Measurements from ENCODE around the gene OR14K1. TPM values are rescaled to one million over a fixed set of nuclear protein-coding genes. Genes with fewer than 3 reads are reported as not detected.
"Not testable (repeated sequence)": the region's sequence is repeated elsewhere in the genome, so short reads cannot be mapped to it uniquely, and the experiment has no call there.

Gene OR14K1
- total RNA-seq, 2 donors from 2014 or later = not detected

DNA sequence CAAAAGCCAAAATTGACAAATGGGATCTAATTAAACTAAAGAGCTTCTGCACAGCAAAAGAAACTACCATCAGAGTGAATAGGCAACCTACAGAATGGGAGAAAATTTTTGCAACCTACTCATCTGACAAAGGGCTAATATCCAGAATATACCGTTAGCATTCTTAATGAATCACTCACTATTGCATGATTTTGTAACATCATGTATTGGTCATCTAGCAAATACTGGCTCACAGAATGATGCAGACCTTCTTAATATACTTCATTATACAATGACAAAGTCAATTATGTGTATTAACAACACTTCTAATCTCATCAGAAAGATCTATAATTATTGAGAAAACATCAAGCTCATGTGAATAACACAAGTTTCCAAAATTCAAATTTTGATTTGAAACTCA is 15.9 kb downstream of the OR14K1 start:
- not testable (repeated sequence) for H3K27me3 Mint-ChIP-seq (ENCODE audit: low read depth); H3K4me3 Mint-ChIP-seq; ATAC-seq (replicated peaks in 1 of 2); H3K4me1 Mint-ChIP-seq (ENCODE audit: low read depth); H3K27ac Mint-ChIP-seq; H3K36me3 Mint-ChIP-seq (ENCODE audit: insufficient read depth in 2 of 2); DNase-seq
- H3K9me3 Mint-ChIP-seq = peaks cover 4 to 10% of the 10 kb centered on the region in 2 donors

DNA sequence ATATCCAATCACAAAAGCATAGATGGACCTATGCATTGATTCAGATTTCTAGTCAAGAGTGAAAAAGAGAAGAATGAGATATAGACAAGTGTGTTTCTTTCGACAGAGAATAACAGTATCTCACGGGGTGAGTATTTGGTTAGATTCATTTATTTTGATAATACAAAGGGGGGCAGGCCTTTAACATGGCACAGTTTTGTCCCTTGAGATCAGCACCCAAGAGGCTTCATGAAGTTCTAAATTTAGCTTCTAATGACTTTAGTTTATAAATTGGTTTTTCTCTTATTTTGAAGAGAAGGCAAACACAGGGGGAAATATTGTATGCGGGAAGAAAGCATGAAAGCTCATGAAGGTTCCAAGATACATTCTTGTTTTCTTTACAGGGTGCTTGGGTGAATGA is 22.0 kb downstream of the OR14K1 start, which contains the start of gene OR1C1:
Gene OR1C1, minus strand, starts transcription at position 101 of the 400 bp plus-strand sequence. CDS start 2,150 bp downstream, outside the sequence.
- no peaks in the 10 kb centered on the region for H3K4me1 Mint-ChIP-seq (ENCODE audit: low read depth)
- H3K9me3 Mint-ChIP-seq = peaks cover 0 to 5% of the 10 kb centered on the region in 2 donors
- ATAC-seq (replicated peaks in 1 of 2) (no peak), DNase-seq (no peak)
- H3K36me3 Mint-ChIP-seq (ENCODE audit: insufficient read depth in 2 of 2) = no peaks in the 10 kb centered on the region
- H3K4me3 Mint-ChIP-seq = no peak within 1 kb of the TSS
- H3K27ac Mint-ChIP-seq = no peak within 1 kb of the TSS
- H3K27me3 Mint-ChIP-seq (ENCODE audit: low read depth) = no peaks in the 10 kb centered on the region

DNA sequence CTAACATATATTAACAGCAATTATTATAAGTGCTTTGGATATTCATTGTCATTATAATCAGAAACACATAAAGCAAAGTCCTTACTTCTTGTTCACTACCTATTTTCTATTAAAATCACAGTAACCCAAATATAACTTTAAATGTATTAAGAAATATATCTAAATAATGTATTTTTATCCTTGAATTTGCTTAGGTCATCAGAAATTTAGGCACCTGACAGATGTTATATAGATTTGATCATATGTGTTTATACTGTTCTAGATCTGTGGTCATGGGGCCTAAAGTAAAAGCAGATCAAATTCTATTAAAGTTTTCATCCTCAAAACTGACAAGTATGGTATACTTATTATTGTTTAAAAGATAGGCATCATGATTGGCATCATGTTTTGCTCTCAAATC is 31.2 kb downstream of the OR14K1 start:
- Mint-ChIP-seq H3K4me1 (ENCODE audit: low read depth) (no peaks in the 10 kb centered on the region), H3K9me3 (no peaks in the 10 kb centered on the region), H3K4me3 (no peak overlapping the region), H3K36me3 (ENCODE audit: insufficient read depth in 2 of 2) (no peaks in the 10 kb centered on the region), H3K27me3 (ENCODE audit: low read depth) (no peaks in the 10 kb centered on the region), H3K27ac (no peak overlapping the region)
- no peak for DNase-seq
- no peak for ATAC-seq (replicated peaks in 1 of 2)

Other genes with a start within 250 kb of the OR14K1 start
- gene OR2C3, start 202.2 kb upstream of the OR14K1 start, total RNA-seq = not detected
- gene GCSAML, start 189.5 kb upstream of the OR14K1 start, total RNA-seq = under 1 TPM; 0.14 to 0.16 TPM
- not detected for gene OR2G2, start 150.3 kb upstream of the OR14K1 start, total RNA-seq
- gene OR2G3, start 133.0 kb upstream of the OR14K1 start, total RNA-seq = not detected
- gene OR13G1, start 58.9 kb upstream of the OR14K1 start, total RNA-seq = not detected
- gene OR6F1, start 22.0 kb upstream of the OR14K1 start, total RNA-seq = not detected
- not detected for gene OR14A2, start 9.5 kb downstream of the OR14K1 start, total RNA-seq
- not detected for gene OR1C1, start 21.9 kb downstream of the OR14K1 start, total RNA-seq
- gene OR14A16, start 85.5 kb downstream of the OR14K1 start, total RNA-seq = not detected
- not detected for gene OR11L1, start 103.3 kb downstream of the OR14K1 start, total RNA-seq
- gene TRIM58, start 118.6 kb downstream of the OR14K1 start, total RNA-seq = under 1 TPM; 0.21 to 0.24 TPM
- not detected for gene OR2W3, start 157.0 kb downstream of the OR14K1 start, total RNA-seq
- gene OR2T8, start 181.6 kb downstream of the OR14K1 start, total RNA-seq = not detected
- gene OR2AJ1, start 186.3 kb downstream of the OR14K1 start, total RNA-seq = not detected
- not detected for gene OR2L8, start 210.2 kb downstream of the OR14K1 start, total RNA-seq
- under 1 TPM in 1 of 2 donors, not detected in 1; 0.35 TPM for gene OR2AK2, start 226.6 kb downstream of the OR14K1 start, total RNA-seq

Measured in activated T-cell treated with anti-CD3 and anti-CD28 coated beads, Interleukin-2, amount 50 U/mL, for 72 hours (primary cell).